ENCODE measurements around the gene GTF2F1. TPM values are rescaled to one million over a fixed set of nuclear protein-coding genes. Genes with fewer than 3 reads are reported as not detected.

GTF2F1 gene
- total RNA-seq, 1 experiment from 2014 or later: 67.2 TPM

DNA sequence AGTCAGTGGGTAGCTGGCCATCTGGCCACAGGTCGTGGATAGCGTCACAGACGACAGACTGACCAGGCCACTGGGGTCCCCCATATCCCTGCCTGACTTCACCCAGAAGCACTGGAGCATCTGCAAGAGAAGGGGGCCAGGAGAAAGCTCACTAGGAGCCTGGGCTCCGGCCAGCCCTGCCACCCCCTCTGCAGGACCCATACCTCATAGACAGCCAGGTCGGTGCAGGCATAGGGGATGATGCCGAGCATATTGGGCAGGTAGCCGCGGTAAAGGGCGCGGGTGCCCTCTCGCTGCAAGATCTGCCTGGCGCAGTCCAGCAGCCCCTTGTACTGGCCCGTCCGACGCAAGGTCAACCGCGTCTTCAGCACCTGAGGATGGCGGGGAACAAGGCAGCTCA is 34.2 kb upstream of the GTF2F1 start:
- Mint-ChIP-seq H3K27me3 (ENCODE audit: low read depth) (peaks cover 30% of the 10 kb centered on the region), H3K9me3 (peaks cover 6 to 8% of the 10 kb centered on the region in 2 experiments), H3K4me3 (no peak overlapping the region), H3K27ac (no peak overlapping the region), H3K36me3 (ENCODE audit: insufficient read depth in 1 of 3, low read depth in 3 of 3) (peaks cover 2 to 22% (median 16%) of the 10 kb centered on the region in 3 experiments), H3K4me1 (peaks cover 10 to 18% of the 10 kb centered on the region in 2 experiments)
- no peak overlapping the region for H3K56ac ChIP-seq (ENCODE audit: insufficient read length, low read depth, low read length)
- H2BK120ac ChIP-seq (ENCODE audit: low read depth, low read length, poor library complexity, severe bottlenecking): no peak overlapping the region
- no peak overlapping the region for H2AFZ ChIP-seq (ENCODE audit: low read length)
- peaks cover 2% of the 10 kb centered on the region for H3K79me1 ChIP-seq (ENCODE audit: insufficient read depth, low read depth, low read length, poor library complexity, severe bottlenecking)
- no peak overlapping the region for H3K9ac ChIP-seq (ENCODE audit: extremely low read depth, insufficient read length, low read length)
- no peak for DNase-seq
- H3K18ac ChIP-seq (ENCODE audit: insufficient read length, low read depth, low read length): no peak overlapping the region
- no peak overlapping the region for H3K23ac ChIP-seq (ENCODE audit: insufficient read length, low read depth, low read length)
- no peak overlapping the region for H3K27ac ChIP-seq (ENCODE audit: insufficient read length, low read depth, low read length)
- peaks cover 4% of the 10 kb centered on the region for H3K23me2 ChIP-seq (ENCODE audit: insufficient read length, low read depth, low read length, poor library complexity, severe bottlenecking)
- H2BK20ac ChIP-seq (ENCODE audit: low read depth, low read length, poor library complexity, severe bottlenecking): no peak overlapping the region
- H3K14ac ChIP-seq (ENCODE audit: insufficient read depth, low read length): no peak overlapping the region
- no peak overlapping the region for H3T11ph ChIP-seq (ENCODE audit: low read length)
- H2BK5ac ChIP-seq (ENCODE audit: insufficient read length, low read length): no peak overlapping the region
- H3K4me2 ChIP-seq (ENCODE audit: insufficient read depth, insufficient read length, low read length): no peak overlapping the region
- H4K20me1 ChIP-seq (ENCODE audit: control insufficient read depth, insufficient read depth, insufficient read length): no peaks in the 10 kb centered on the region
- H3K4ac ChIP-seq (ENCODE audit: low read depth, low read length): no peak overlapping the region
- no peak overlapping the region for H4K5ac ChIP-seq (ENCODE audit: insufficient read length, low read depth, low read length)
- no peaks in the 10 kb centered on the region for H3K4me1 ChIP-seq (ENCODE audit: insufficient read depth, low read length)
- H3K9me3 ChIP-seq (ENCODE audit: control insufficient read depth, low read depth, low read length): no peaks in the 10 kb centered on the region
- TF ChIP-seq, protein P1, sequence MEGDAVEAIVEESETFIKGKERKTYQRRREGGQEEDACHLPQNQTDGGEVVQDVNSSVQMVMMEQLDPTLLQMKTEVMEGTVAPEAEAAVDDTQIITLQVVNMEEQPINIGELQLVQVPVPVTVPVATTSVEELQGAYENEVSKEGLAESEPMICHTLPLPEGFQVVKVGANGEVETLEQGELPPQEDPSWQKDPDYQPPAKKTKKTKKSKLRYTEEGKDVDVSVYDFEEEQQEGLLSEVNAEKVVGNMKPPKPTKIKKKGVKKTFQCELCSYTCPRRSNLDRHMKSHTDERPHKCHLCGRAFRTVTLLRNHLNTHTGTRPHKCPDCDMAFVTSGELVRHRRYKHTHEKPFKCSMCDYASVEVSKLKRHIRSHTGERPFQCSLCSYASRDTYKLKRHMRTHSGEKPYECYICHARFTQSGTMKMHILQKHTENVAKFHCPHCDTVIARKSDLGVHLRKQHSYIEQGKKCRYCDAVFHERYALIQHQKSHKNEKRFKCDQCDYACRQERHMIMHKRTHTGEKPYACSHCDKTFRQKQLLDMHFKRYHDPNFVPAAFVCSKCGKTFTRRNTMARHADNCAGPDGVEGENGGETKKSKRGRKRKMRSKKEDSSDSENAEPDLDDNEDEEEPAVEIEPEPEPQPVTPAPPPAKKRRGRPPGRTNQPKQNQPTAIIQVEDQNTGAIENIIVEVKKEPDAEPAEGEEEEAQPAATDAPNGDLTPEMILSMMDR (conservative IDR thresholded peaks at IDR 0.05): no peak
- H2AK5ac ChIP-seq (ENCODE audit: insufficient read length, low read length): no peak overlapping the region
- H2BK15ac ChIP-seq (ENCODE audit: low read depth, low read length): no peak overlapping the region
- no peak overlapping the region for H2BK12ac ChIP-seq (ENCODE audit: insufficient read length, low read depth, low read length)
- no peak overlapping the region for H4K8ac ChIP-seq (replicated peaks; ENCODE audit: insufficient read length, low read depth, low read length)
- H3K79me2 ChIP-seq (ENCODE audit: insufficient read depth, low read length): peaks cover 20% of the 10 kb centered on the region
- H4K91ac ChIP-seq (ENCODE audit: insufficient read length, low read depth, low read length): no peak overlapping the region
- no CpG with 5 or more reads among the region's 18 CpGs for WGBS (ENCODE audit: extremely low coverage, insufficient read length, low lambda C conversion rate)
- no peaks in the 10 kb centered on the region for H3K27me3 ChIP-seq (ENCODE audit: insufficient read depth, low read length)
